A549 treated with CORT108297 at 1 μM for 4 hours (cell line): ENCODE results near the gene NEAT1. TPM values are rescaled to one million over a fixed set of nuclear protein-coding genes. Genes with fewer than 3 reads are reported as not detected.

Experiments
- total RNA-seq: library from RNA; stranded (reverse); fragments of 200-300 nt; extraction: Qiagen RNA extraction; gene quantifications from 5 replicates; pipeline ENCODE4 v1.2.3, GENCODE V29; 2022

Gene NEAT1
- total RNA-seq: 158 to 313 TPM (median 227 TPM) in 5 replicates

DNA sequence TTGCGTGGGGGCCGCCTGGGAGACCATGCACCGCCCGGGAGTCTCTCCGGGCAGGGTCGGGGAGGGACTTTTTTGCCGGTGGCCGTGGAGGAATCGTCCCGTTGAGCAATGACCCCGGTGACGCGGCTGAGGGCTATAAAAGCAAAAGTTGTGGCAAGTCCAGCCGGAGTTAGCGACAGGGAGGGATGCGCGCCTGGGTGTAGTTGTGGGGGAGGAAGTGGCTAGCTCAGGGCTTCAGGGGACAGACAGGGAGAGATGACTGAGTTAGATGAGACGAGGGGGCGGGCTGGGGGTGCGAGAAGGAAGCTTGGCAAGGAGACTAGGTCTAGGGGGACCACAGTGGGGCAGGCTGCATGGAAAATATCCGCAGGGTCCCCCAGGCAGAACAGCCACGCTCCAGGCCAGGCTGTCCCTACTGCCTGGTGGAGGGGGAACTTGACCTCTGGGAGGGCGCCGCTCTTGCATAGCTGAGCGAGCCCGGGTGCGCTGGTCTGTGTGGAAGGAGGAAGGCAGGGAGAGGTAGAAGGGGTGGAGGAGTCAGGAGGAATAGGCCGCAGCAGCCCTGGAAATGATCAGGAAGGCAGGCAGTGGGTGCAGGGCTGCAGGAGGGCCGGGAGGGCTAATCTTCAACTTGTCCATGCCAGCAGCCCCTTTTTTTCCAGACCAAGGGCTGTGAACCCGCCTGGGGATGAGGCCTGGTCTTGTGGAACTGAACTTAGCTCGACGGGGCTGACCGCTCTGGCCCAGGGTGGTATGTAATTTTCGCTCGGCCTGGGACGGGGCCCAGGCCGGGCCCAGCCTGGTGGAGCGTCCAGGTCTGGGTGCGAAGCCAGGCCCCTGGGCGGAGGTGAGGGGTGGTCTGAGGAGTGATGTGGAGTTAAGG is at the start of gene NEAT1:
Gene NEAT1, plus strand, starts transcription at position 166 of the 883 bp plus-strand sequence.

DNA sequence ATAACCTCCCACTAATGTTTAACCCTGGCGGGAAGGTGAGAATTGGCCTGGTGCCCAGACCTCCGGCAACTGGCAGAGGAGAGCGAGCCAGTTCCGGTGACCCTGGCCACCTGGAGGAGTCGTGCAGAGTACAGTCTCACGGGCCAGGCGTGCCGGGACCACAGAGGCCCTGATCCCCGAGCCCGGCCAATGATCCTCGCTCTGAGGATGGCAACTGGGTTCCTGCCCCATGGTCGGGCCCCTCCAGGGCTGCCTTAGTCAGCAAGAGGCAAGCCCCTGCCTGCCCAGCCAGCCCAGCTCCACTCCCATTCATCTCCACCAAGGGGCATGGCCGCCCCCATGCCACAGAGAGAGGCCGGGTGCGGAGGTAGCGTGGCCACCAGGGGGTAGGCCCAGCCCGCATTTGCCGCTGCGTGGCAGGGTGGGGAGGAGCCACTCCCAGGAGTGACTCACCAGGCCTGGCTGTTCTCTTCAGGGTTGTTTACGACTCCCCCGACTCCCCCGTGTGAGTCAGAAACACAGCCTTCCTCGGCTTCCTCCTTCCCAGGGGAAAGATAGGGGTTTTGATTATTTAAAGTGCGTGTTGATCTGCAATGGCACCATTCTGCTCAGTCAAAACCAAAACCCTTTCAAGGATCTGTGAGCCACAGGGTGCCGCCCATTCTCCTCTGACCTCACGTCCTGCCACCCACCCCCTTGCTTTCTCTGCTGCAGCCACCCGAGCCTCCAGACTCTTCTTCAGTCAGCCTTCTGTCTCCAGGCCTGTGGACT is 40.4 kb upstream of the NEAT1 start, which contains the start of gene SLC25A45:
Gene SLC25A45, minus strand, starts transcription at position 614 of the 771 bp plus-strand sequence. CDS start 695 bp downstream, outside the sequence.

DNA sequence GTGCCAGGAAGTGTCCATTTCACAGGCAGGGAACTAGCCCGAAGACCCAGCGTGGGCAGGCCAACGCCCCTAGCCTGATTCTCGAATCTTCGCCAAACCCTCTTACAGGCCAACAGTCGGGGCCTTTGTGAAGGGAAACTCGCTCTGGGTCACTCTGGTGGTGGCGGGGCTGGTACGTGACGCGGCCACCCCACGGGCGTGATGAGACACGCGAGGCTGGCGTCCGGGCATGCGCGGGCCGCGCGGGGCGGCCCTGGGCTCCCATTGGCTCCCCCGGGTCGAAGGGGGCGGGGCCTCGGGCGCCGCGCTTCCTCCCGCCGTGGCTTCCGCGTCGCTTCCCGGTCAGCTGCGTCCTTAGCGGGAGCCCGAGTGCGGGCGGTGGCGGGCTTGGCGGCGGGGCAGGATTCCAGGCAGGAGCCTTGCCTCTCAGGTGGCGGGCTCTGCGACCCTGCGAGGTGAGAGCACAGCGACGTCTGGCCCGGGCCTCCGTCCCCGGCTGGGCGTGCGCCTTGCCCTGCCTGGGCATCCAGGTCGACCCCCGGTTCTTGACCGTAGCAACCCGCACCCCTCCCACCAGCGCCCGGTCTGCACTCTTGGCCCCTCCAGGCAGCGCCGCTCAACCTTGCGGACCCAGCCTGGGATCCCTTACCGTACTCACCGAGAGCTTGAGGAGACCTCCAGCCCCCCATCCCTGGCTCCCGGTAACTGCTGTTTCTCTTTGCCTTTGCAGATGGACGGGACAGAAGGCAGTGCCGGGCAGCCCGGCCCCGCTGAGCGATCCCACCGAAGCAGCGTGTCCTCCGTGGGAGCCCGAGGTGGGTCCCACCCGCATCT is 36.1 kb upstream of the NEAT1 start, which contains the start of gene FRMD8:
Gene FRMD8, plus strand, starts transcription at position 331 of the 834 bp plus-strand sequence. Its CDS starts 400 bp downstream, at position 731.

Other genes with a start within 250 kb of the NEAT1 start
- gene CAPN1, start 240.9 kb upstream of the NEAT1 start, total RNA-seq: 97.2 to 123 TPM (median 115 TPM) in 5 replicates
- 13.4 to 15.9 TPM (median 15.1 TPM) in 5 replicates for gene POLA2, start 160.8 kb upstream of the NEAT1 start, total RNA-seq
- gene CDC42EP2, start 107.9 kb upstream of the NEAT1 start, total RNA-seq: 13.4 to 21.3 TPM (median 16.9 TPM) in 5 replicates
- gene DPF2, start 88.9 kb upstream of the NEAT1 start, total RNA-seq: 39.4 to 46.7 TPM (median 40.4 TPM) in 5 replicates
- 0.60 to 1.1 TPM (median 1.0 TPM) in 5 replicates for gene TIGD3, start 68.0 kb upstream of the NEAT1 start, total RNA-seq
- 11.0 to 13.3 TPM (median 13.1 TPM) in 5 replicates for gene SLC25A45, start 40.2 kb upstream of the NEAT1 start, total RNA-seq
- gene FRMD8, start 36.2 kb upstream of the NEAT1 start, total RNA-seq: 37.8 to 63.7 TPM (median 54.9 TPM) in 5 replicates
- gene MALAT1, start 76.2 kb downstream of the NEAT1 start, total RNA-seq: 45.7 to 97.4 TPM (median 58.6 TPM) in 5 replicates
- gene SCYL1, start 102.3 kb downstream of the NEAT1 start, total RNA-seq: 44.7 to 67.1 TPM (median 63.3 TPM) in 5 replicates
- gene LTBP3, start 135.6 kb downstream of the NEAT1 start, total RNA-seq: 93.6 to 147 TPM (median 130 TPM) in 5 replicates
- 73.5 to 87.2 TPM (median 82.1 TPM) in 5 replicates for gene ZNRD2, start 147.7 kb downstream of the NEAT1 start, total RNA-seq
- gene FAM89B, start 149.7 kb downstream of the NEAT1 start, total RNA-seq: 25.3 to 58.9 TPM (median 51.7 TPM) in 5 replicates
- 29.8 to 47.7 TPM (median 43.6 TPM) in 5 replicates for gene EHBP1L1, start 153.3 kb downstream of the NEAT1 start, total RNA-seq
- gene KCNK7, start 173.0 kb downstream of the NEAT1 start, total RNA-seq: 0.29 to 1.0 TPM (median 0.76 TPM) in 4 of 5 replicates, not detected in the other
- 41.9 to 53.5 TPM (median 53.1 TPM) in 5 replicates for gene MAP3K11, start 191.4 kb downstream of the NEAT1 start, total RNA-seq
- 25.5 to 41.3 TPM (median 38.9 TPM) in 5 replicates for gene PCNX3, start 193.0 kb downstream of the NEAT1 start, total RNA-seq
- 12.7 to 20.7 TPM (median 19.3 TPM) in 5 replicates for gene SIPA1, start 215.3 kb downstream of the NEAT1 start, total RNA-seq
- 64.8 to 82.6 TPM (median 79.5 TPM) in 5 replicates for gene RELA, start 240.1 kb downstream of the NEAT1 start, total RNA-seq